H1 (cell line): ENCODE measurements around the gene GALP. TPM values are rescaled to one million over a fixed set of nuclear protein-coding genes. Genes with fewer than 3 reads are reported as not detected.
A peak's percentile ranks its signal among the peaks of the same experiment; 100 is the strongest.

Experiments used
- CTCF ChIA-PET: fragments of 300-600 bp; sonication (Branson Sonifier 250); formaldehyde crosslinking; loops from one replicate; lab custom pipeline; 2021; ENCODE audit not compliant: partially characterized antibody; lab: Charles Lee
- POLR2A ChIA-PET: fragments of 300-600 bp; sonication (Branson Sonifier 250); formaldehyde crosslinking; loops from one replicate; lab custom pipeline; 2021; ENCODE audit warnings: inconsistent platforms; ENCODE audit not compliant: partially characterized antibody; lab: Charles Lee
- DNase-seq, 2 experiments: peaks; one replicate each; pipeline versions ENCODE4 v3.0.0 to v3.0.0-alpha.2; 2010 to 2022; ENCODE audit warnings: low spot score in 2 of 2, low read depth in 1 of 2, mixed read lengths in 1 of 2
- FAIRE-seq: peaks from 2 replicates; lab custom pipeline; 2011; peaks lifted over from hg19 to GRCh38; lab: Jason Lieb, UNC
- H2AFZ ChIP-seq: 2 replicates; pipeline ENCODE4 v1.8.1; 2012; ENCODE audit warnings: low read length, inconsistent platforms
- H2AK5ac ChIP-seq: 2 replicates; pipeline ENCODE4 v1.6.1; 2013; ENCODE audit warnings: low read depth, low read length
- H2BK120ac ChIP-seq: replicated peaks from 2 replicates; pipeline ENCODE3; 2013; ENCODE audit warnings: low read depth, low read length, inconsistent platforms
- H2BK12ac ChIP-seq: 2 replicates; pipeline ENCODE4 v1.6.1; 2013; ENCODE audit warnings: low read depth, low read length
- H2BK15ac ChIP-seq: 2 replicates; pipeline ENCODE4 v1.6.1; 2013; ENCODE audit warnings: low read length
- H2BK20ac ChIP-seq: 2 replicates; pipeline ENCODE4 v1.6.1; 2013; ENCODE audit warnings: low read length
- H2BK5ac ChIP-seq: 2 replicates; pipeline ENCODE4 v1.6.1; 2013; ENCODE audit warnings: low read depth, low read length
- H3K14ac ChIP-seq: 2 replicates; pipeline ENCODE4 v1.6.1; 2013; ENCODE audit warnings: inconsistent platforms; ENCODE audit not compliant: insufficient read length
- H3K18ac ChIP-seq: 2 replicates; pipeline ENCODE4 v1.6.1; 2013; ENCODE audit warnings: low read length; ENCODE audit errors: extremely low read depth
- H3K23ac ChIP-seq: 2 replicates; pipeline ENCODE4 v1.6.1; 2013; ENCODE audit warnings: inconsistent platforms; ENCODE audit not compliant: insufficient read length
- H3K23me2 ChIP-seq: 2 replicates; pipeline ENCODE4 v1.6.1; 2013; ENCODE audit warnings: low read depth, low read length
- H3K27ac ChIP-seq: 2 replicates; pipeline ENCODE4 v1.6.1; 2011; ENCODE audit warnings: low read depth, low read length, inconsistent platforms
- H3K27me3 ChIP-seq, 4 experiments: replicated peaks in 1 of 4; 1 replicate in 1 of 4; 2 replicates in 3 of 4; pipeline versions ENCODE4 v1.6.1 to v1.8.1; 2011 to 2013; ENCODE audit warnings: low read length in 3 of 4, mild to moderate bottlenecking in 3 of 4, inconsistent platforms in 2 of 4, mixed read lengths in 2 of 4, moderate library complexity in 1 of 4; ENCODE audit not compliant: control insufficient read depth in 3 of 4, insufficient read depth in 3 of 4; ENCODE audit errors: extremely low read depth in 1 of 4
- H3K36me3 ChIP-seq, 4 experiments: 2 replicates each; pipeline versions ENCODE4 v1.6.1 to v1.8.1; 2011 to 2013; ENCODE audit warnings: mild to moderate bottlenecking in 4 of 4, low read length in 3 of 4, moderate library complexity in 2 of 4, control low read depth in 1 of 4, inconsistent platforms in 1 of 4; ENCODE audit not compliant: insufficient read depth in 4 of 4, control insufficient read depth in 2 of 4
- H3K4ac ChIP-seq: replicated peaks from 2 replicates; pipeline ENCODE3; 2013; ENCODE audit warnings: low read length, low read depth, mixed read lengths, inconsistent platforms; ENCODE audit not compliant: insufficient read length
- H3K4me1 ChIP-seq, 4 experiments: replicated peaks in 1 of 4; 1 replicate in 1 of 4; 2 replicates in 3 of 4; pipeline versions ENCODE4 v1.6.1 to v1.8.1; 2011 to 2013; ENCODE audit warnings: low read length in 3 of 4, inconsistent platforms in 2 of 4, mixed read lengths in 1 of 4; ENCODE audit not compliant: insufficient read depth in 4 of 4, control insufficient read depth in 3 of 4
- H3K4me2 ChIP-seq, 2 experiments: 2 replicates each; pipeline versions ENCODE4 v1.6.1 to v1.8.1; 2011 to 2013; ENCODE audit warnings: low read depth in 2 of 2, low read length in 2 of 2, control low read depth in 1 of 2, inconsistent platforms in 1 of 2, mild to moderate bottlenecking in 1 of 2; ENCODE audit not compliant: insufficient read depth in 1 of 2
- H3K4me3 ChIP-seq, 4 experiments: fragments of 200-600, 300-600 bp in 1 of 4; sonication (generic), shearing (Covaris generic), sonication (Bioruptor Twin) in 1 of 4; 2 replicates each; pipeline versions ENCODE4 v1.5.1 to v1.8.1; 2011 to 2016; ENCODE audit warnings: low read length in 4 of 4, low read depth in 3 of 4, control low read depth in 2 of 4, inconsistent platforms in 2 of 4, mild to moderate bottlenecking in 2 of 4, mixed read lengths in 1 of 4, moderate library complexity in 1 of 4; ENCODE audit not compliant: insufficient read depth in 2 of 4; ENCODE audit errors: extremely low read depth in 1 of 4
- H3K56ac ChIP-seq: replicated peaks from 2 replicates; pipeline ENCODE3; 2013; ENCODE audit warnings: low read depth, mild to moderate bottlenecking, mixed read lengths, low read length, inconsistent platforms; ENCODE audit not compliant: insufficient read length
- H3K79me1 ChIP-seq: 2 replicates; pipeline ENCODE4 v1.6.1; 2013; ENCODE audit warnings: low read depth, low read length, control low read depth
- H3K79me2 ChIP-seq, 2 experiments: 2 replicates each; pipeline versions ENCODE4 v1.6.1 to v1.8.1; 2012 to 2013; ENCODE audit warnings: low read length in 2 of 2, mild to moderate bottlenecking in 2 of 2, inconsistent platforms in 1 of 2; ENCODE audit not compliant: insufficient read depth in 2 of 2, control insufficient read depth in 1 of 2
- H3K9ac ChIP-seq, 4 experiments: replicated peaks in 1 of 4; 1 replicate in 1 of 4; 2 replicates in 3 of 4; pipeline versions ENCODE4 v1.6.1 to v1.8.1; 2011 to 2013; ENCODE audit warnings: low read depth in 3 of 4, low read length in 3 of 4, control low read depth in 2 of 4, mild to moderate bottlenecking in 2 of 4, moderate library complexity in 2 of 4, inconsistent platforms in 1 of 4; ENCODE audit errors: extremely low read depth in 1 of 4
- H3K9me3 ChIP-seq, 2 experiments: 2 replicates each; pipeline versions ENCODE4 v1.6.1 to v1.8.1; 2012 to 2013; ENCODE audit warnings: mild to moderate bottlenecking in 2 of 2, moderate library complexity in 2 of 2, control low read depth in 1 of 2, inconsistent platforms in 1 of 2, low read depth in 1 of 2, low read length in 1 of 2, mixed read lengths in 1 of 2; ENCODE audit not compliant: insufficient read depth in 2 of 2
- H4K20me1 ChIP-seq, 2 experiments: replicated peaks in 1 of 2; 2 replicates each; pipeline versions ENCODE3 to v1.8.1; 2011 to 2013; ENCODE audit warnings: inconsistent platforms in 2 of 2, low read length in 2 of 2, mild to moderate bottlenecking in 1 of 2; ENCODE audit not compliant: insufficient read depth in 2 of 2, control insufficient read depth in 1 of 2
- H4K5ac ChIP-seq: 2 replicates; pipeline ENCODE4 v1.6.1; 2013; ENCODE audit warnings: low read length, low read depth, mixed read lengths, inconsistent platforms; ENCODE audit not compliant: insufficient read length
- H4K8ac ChIP-seq: 2 replicates; pipeline ENCODE4 v1.8.0; 2013; ENCODE audit warnings: mild to moderate bottlenecking, moderate library complexity, low read length, inconsistent platforms; ENCODE audit not compliant: insufficient read depth; ENCODE audit errors: extremely low read depth
- H4K91ac ChIP-seq: replicated peaks from 2 replicates; pipeline ENCODE3; 2013; ENCODE audit warnings: low read length, mixed read lengths, inconsistent platforms; ENCODE audit not compliant: insufficient read length
- BRCA1 ChIP-seq: IDR thresholded peaks from 2 replicates; pipeline ENCODE4 v1.6.1; 2012; ENCODE audit warnings: low read depth, low read length, improper control_type of control experiment
- CBX8 ChIP-seq: fragments of 300-800, 300-1000 bp; sonication (generic); IDR thresholded peaks from 2 replicates; pipeline ENCODE4 v1.7.1; 2016; ENCODE audit warnings: low read depth, low read length, borderline replicate concordance
- CEBPB ChIP-seq: IDR thresholded peaks from 2 replicates; pipeline ENCODE4 v1.6.1; 2012; ENCODE audit warnings: low read depth, low read length
- CREB1 ChIP-seq: IDR thresholded peaks from 2 replicates; pipeline ENCODE4 v1.6.1; 2012; ENCODE audit warnings: inconsistent platforms
- KDM1A ChIP-seq: fragments of 200-600, 300-600 bp; sonication (generic); IDR thresholded peaks from 2 replicates; pipeline ENCODE4 v1.7.1; 2016; ENCODE audit warnings: mild to moderate bottlenecking, low read length, borderline replicate concordance
- MAFK ChIP-seq: IDR thresholded peaks from 2 replicates; pipeline ENCODE4 v1.6.1; 2012; ENCODE audit warnings: low read depth, mild to moderate bottlenecking, improper control_type of control experiment, low read length
- PHF8 ChIP-seq: fragments of 200-600 bp; sonication (generic); conservative IDR thresholded peaks from 2 replicates; pipeline ENCODE4 v1.7.1; 2012; ENCODE audit warnings: low read depth, mild to moderate bottlenecking, inconsistent platforms, low read length, moderate library complexity
- SP1 ChIP-seq: IDR thresholded peaks from 2 replicates; pipeline ENCODE4 v1.6.1; 2011; ENCODE audit warnings: low read depth, low read length
- TAF1 ChIP-seq: IDR thresholded peaks from 2 replicates; pipeline ENCODE4 v1.6.1; 2011; ENCODE audit warnings: mild to moderate bottlenecking, low read depth, low read length
- TCF12 ChIP-seq: IDR thresholded peaks from 2 replicates; pipeline ENCODE4 v1.6.1; 2011; ENCODE audit warnings: low read depth, mild to moderate bottlenecking, low read length
- TEAD4 ChIP-seq: IDR thresholded peaks from 2 replicates; pipeline ENCODE4 v1.6.1; 2012; ENCODE audit warnings: low read depth, low read length, inconsistent platforms, mixed read lengths
- USF2 ChIP-seq: IDR thresholded peaks from 2 replicates; pipeline ENCODE4 v1.6.1; 2011; ENCODE audit warnings: low read length, improper control_type of control experiment
- YY1 ChIP-seq: IDR thresholded peaks from 2 replicates; pipeline ENCODE4 v1.6.1; 2011; ENCODE audit warnings: low read depth, mild to moderate bottlenecking, low read length
- WGBS, 2 experiments: shearing (Covaris generic) in 1 of 2; methylation state at CpG; one replicate each; pipeline versions ENCODE4 v1.1.6 to v1.1.7; 2013 to 2015; ENCODE audit warnings: low lambda C conversion rate in 2 of 2, mixed read lengths in 2 of 2, inconsistent platforms in 1 of 2, low coverage in 1 of 2, missing lambda C conversion rate in 1 of 2; ENCODE audit not compliant: insufficient replicate concordance in 2 of 2, insufficient coverage in 1 of 2, insufficient read length in 1 of 2; ENCODE audit errors: extremely low coverage in 1 of 2, missing lambda C conversion rate in 1 of 2; 5-methylcytosine and 5-hydroxymethylcytosine counted together
- polyA plus RNA-seq, 7 experiments: library from polyadenylated mRNA; depleted of rRNA in 3 of 7; stranded (reverse) in 5 of 7; unstranded in 2 of 7; fragments of >200 nt in 5 of 7; fragments of 200-250 nt in 2 of 7; gene quantifications; 1 replicate in 5 of 7; 2 replicates in 1 of 7; 4 replicates in 1 of 7; pipeline versions ENCODE4 v1.2.1 to v1.2.3, GENCODE V29; 2011 to 2013; ENCODE audit warnings: missing spikeins in 2 of 7, mixed read lengths in 2 of 7
- total RNA-seq: library from RNA; stranded (reverse); fragmentation: NEBNext Ultra II Directional; extraction: Animal tissue kit (Norgen Biotek cat#: 25700); gene quantifications from 2 replicates; pipeline ENCODE4 v1.2.1, GENCODE V29; 2021

Gene GALP
- total and polyA plus RNA-seq, 2 of the 8 experiments (the other 6 are each of a cell fraction or from before 2014, with no cell fraction given), result 0.14 TPM; not detected in 1

GRCh38 chr19:56142897-56143434, 32.8 kb upstream of the GALP start:
- Histone ChIP-seq H3K79me2 (peaks cover 0 to 30% of the 10 kb centered on the region in 2 experiments; a peak in 2 of 4 replicates), H2BK20ac (no peak overlapping the region), H3K9ac (no peak overlapping the region), H2BK15ac (no peak overlapping the region), H3K4ac (peak overlapping the region; percentile 78), H3K9me3 (no peaks in the 10 kb centered on the region), H3K79me1 (peaks cover 10% of the 10 kb centered on the region), H3K4me2 (peak overlapping the region; percentile 8 to 93; a peak in 2 of 4 replicates), H3K4me3 (no peak overlapping the region), H3K56ac (no peak overlapping the region), H3K14ac (no peak overlapping the region), H2AFZ (no peak overlapping the region), H3K27me3 (no peaks in the 10 kb centered on the region), H4K91ac (peak overlapping the region; percentile 89), H2BK5ac (no peak overlapping the region; the same call in 1 of the 2 replicates), H2BK120ac (no peak overlapping the region), H3K18ac (no peak overlapping the region), H3K23me2 (peaks cover 10% of the 10 kb centered on the region; the same call in 1 of the 2 replicates), H3K23ac (no peak overlapping the region), H3K4me1 (peaks cover 0 to 7% (median 3%) of the 10 kb centered on the region in 4 experiments; a peak in 5 of 7 replicates), H4K8ac (peak overlapping the region; percentile 59; the same call in 1 of the 2 replicates), H4K20me1 (peaks cover 0 to 13% of the 10 kb centered on the region in 2 experiments), H3K36me3 (peaks cover 0 to 13% (median 2%) of the 10 kb centered on the region in 4 experiments; a peak in 4 of 8 replicates), H4K5ac (peak overlapping the region; percentile 27), H2AK5ac (0 out of 2 replicates have a peak overlapping the region, but pooled peaks have one; percentile 82), H3K27ac (no peak overlapping the region), H2BK12ac (no peak overlapping the region)
- WGBS, 2 experiments, result 91% methylated on average over 4 of the region's 4 CpGs; no CpG with 5 or more reads in 1 of the 2 experiments
- CTCF ChIA-PET, result interaction anchor here (0.5 to 6.5 kb wide), 8 partner anchors 11 to 1707 kb away, joined by 3 to 47 read pairs (median 3); no protein-coding TSS in a partner anchor
- FAIRE-seq (no peak), DNase-seq (no peak)
- POLR2A ChIA-PET, result interaction anchor here (0.7 to 5.2 kb wide), 8 partner anchors 11 to 238 kb away, joined by 3 to 21 read pairs (median 3); no protein-coding TSS in a partner anchor
- TF ChIP-seq USF2 (no peak), TEAD4 (no peak), TCF12 (no peak), YY1 (no peak), BRCA1 (no peak), SP1 (no peak), CEBPB (no peak), CBX8 (no peak), TAF1 (no peak), MAFK (no peak), PHF8 (no peak), CREB1 (no peak), KDM1A (no peak)
